IMR-90 (cell line): ENCODE data around the gene LYPD6. TPM values are rescaled to one million over a fixed set of nuclear protein-coding genes. Genes with fewer than 3 reads are reported as not detected.

Experiments used
- ATAC-seq: fragments of 200-7000 bp; cut with Tn5 transposase; 2 replicates; pipeline ENCODE4 v1.9.1; 2020; ENCODE audit warnings: low read depth, mild to moderate bottlenecking, moderate library complexity
- BruUV-seq: library from RNA; stranded (reverse); fragments of 400-500 nt; replicated peaks from 2 replicates; lab custom pipeline; 2021; lab: Mats Ljungman, UMichigan
- CTCF ChIA-PET: fragments of 300-600 bp; formaldehyde crosslinking; extraction: SDS; loops from one replicate; lab custom pipeline; 2021; ENCODE audit warnings: antibody characterized with exemption; lab: Yijun Ruan, JAX
- POLR2A ChIA-PET: fragments of 300-600 bp; sonication (Branson Sonifier 250); formaldehyde crosslinking; loops from one replicate; lab custom pipeline; 2022; ENCODE audit warnings: antibody characterized with exemption; ENCODE audit not compliant: unreplicated experiment; lab: Charles Lee
- DNase-seq: peaks from one replicate; pipeline ENCODE4 v3.0.0; 2013
- H2AFZ ChIP-seq: replicated peaks from 2 replicates; pipeline ENCODE3; 2013; ENCODE audit warnings: low read length, mild to moderate bottlenecking; ENCODE audit not compliant: poor library complexity
- H2AK5ac ChIP-seq: 2 replicates; pipeline ENCODE4 v1.6.1; 2013; ENCODE audit warnings: low read depth, low read length, inconsistent platforms
- H2AK9ac ChIP-seq: replicated peaks from 2 replicates; pipeline ENCODE3; 2013; ENCODE audit warnings: mild to moderate bottlenecking, low read depth, low read length, moderate library complexity; ENCODE audit not compliant: poor library complexity
- H2BK120ac ChIP-seq: 2 replicates; pipeline ENCODE4 v1.6.1; 2013; ENCODE audit warnings: low read depth, low read length, inconsistent platforms
- H2BK15ac ChIP-seq: 3 replicates; pipeline ENCODE4 v1.6.1; 2013; ENCODE audit warnings: low read depth, low read length, inconsistent platforms
- H2BK20ac ChIP-seq: 2 replicates; pipeline ENCODE4 v1.6.1; 2013; ENCODE audit warnings: low read depth, mild to moderate bottlenecking, inconsistent platforms, low read length, moderate library complexity
- H2BK5ac ChIP-seq: 2 replicates; pipeline ENCODE4 v1.6.1; 2013; ENCODE audit warnings: mild to moderate bottlenecking, low read depth, low read length, inconsistent platforms; ENCODE audit not compliant: poor library complexity, severe bottlenecking
- H3K14ac ChIP-seq: replicated peaks from 2 replicates; pipeline ENCODE4 v1.6.1; 2013; ENCODE audit warnings: low read depth, low read length, inconsistent platforms
- H3K18ac ChIP-seq: 2 replicates; pipeline ENCODE4 v1.6.1; 2013; ENCODE audit warnings: low read depth, low read length, control low read depth
- H3K23ac ChIP-seq: 2 replicates; pipeline ENCODE4 v1.6.1; 2013; ENCODE audit warnings: low read depth, low read length, inconsistent platforms
- H3K27ac ChIP-seq: 2 replicates; pipeline ENCODE4 v1.5.1; 2013; ENCODE audit warnings: mild to moderate bottlenecking, control low read depth, low read length; ENCODE audit not compliant: insufficient read depth
- H3K27me3 ChIP-seq: 2 replicates; pipeline ENCODE4 v1.6.1; 2013; ENCODE audit warnings: low read length; ENCODE audit not compliant: control insufficient read depth, insufficient read depth
- H3K36me3 ChIP-seq: 2 replicates; pipeline ENCODE4 v1.6.1; 2013; ENCODE audit warnings: low read length, mixed read lengths; ENCODE audit not compliant: control insufficient read depth, insufficient read depth
- H3K4ac ChIP-seq: 2 replicates; pipeline ENCODE4 v1.6.1; 2013; ENCODE audit warnings: low read depth, low read length, inconsistent platforms
- H3K4me1 ChIP-seq: 2 replicates; pipeline ENCODE4 v1.6.1; 2013; ENCODE audit warnings: low read length, mixed read lengths; ENCODE audit not compliant: control insufficient read depth, insufficient read depth
- H3K4me2 ChIP-seq: 2 replicates; pipeline ENCODE4 v1.6.1; 2013; ENCODE audit warnings: low read depth, mild to moderate bottlenecking, control low read depth, low read length, moderate library complexity
- H3K4me3 ChIP-seq: 2 replicates; pipeline ENCODE4 v1.5.1; 2013; ENCODE audit warnings: low read depth, mild to moderate bottlenecking, control low read depth, low read length, moderate library complexity; ENCODE audit not compliant: insufficient read depth
- H3K56ac ChIP-seq: 2 replicates; pipeline ENCODE4 v1.6.1; 2013; ENCODE audit warnings: low read length, inconsistent platforms; ENCODE audit not compliant: insufficient read depth; ENCODE audit errors: extremely low read depth
- H3K79me1 ChIP-seq, 2 experiments: 2 replicates each; pipeline ENCODE4 v1.6.1; 2013; ENCODE audit warnings: low read length in 2 of 2, inconsistent platforms in 1 of 2, low read depth in 1 of 2
- H3K9ac ChIP-seq: 2 replicates; pipeline ENCODE4 v1.6.1; 2013; ENCODE audit warnings: low read depth, low read length, control low read depth
- H3K9me1 ChIP-seq: 2 replicates; pipeline ENCODE4 v1.6.1; 2013; ENCODE audit warnings: low read length, inconsistent platforms; ENCODE audit not compliant: insufficient read depth
- H3K9me3 ChIP-seq: 2 replicates; pipeline ENCODE4 v1.6.1; 2013; ENCODE audit warnings: low read length; ENCODE audit not compliant: control insufficient read depth, insufficient read depth
- H4K20me1 ChIP-seq: 2 replicates; pipeline ENCODE4 v1.6.1; 2013; ENCODE audit warnings: low read length, inconsistent platforms; ENCODE audit not compliant: insufficient read depth
- H4K5ac ChIP-seq: 2 replicates; pipeline ENCODE4 v1.6.1; 2013; ENCODE audit warnings: mild to moderate bottlenecking, low read depth, low read length, control low read depth
- H4K8ac ChIP-seq, 2 experiments: 2 replicates each; pipeline ENCODE4 v1.6.1; 2013; ENCODE audit warnings: low read depth in 2 of 2, low read length in 2 of 2, control low read depth in 1 of 2, inconsistent platforms in 1 of 2
- H4K91ac ChIP-seq: 2 replicates; pipeline ENCODE4 v1.6.1; 2013; ENCODE audit warnings: low read depth, low read length, inconsistent platforms; ENCODE audit not compliant: insufficient read depth
- CHD1 ChIP-seq: IDR thresholded peaks from 2 replicates; pipeline ENCODE4 v1.6.1; 2012; ENCODE audit warnings: low read depth, low read length, improper control_type of control experiment
- MAZ ChIP-seq: IDR thresholded peaks from 2 replicates; pipeline ENCODE4 v1.6.1; 2012; ENCODE audit warnings: low read depth, mild to moderate bottlenecking, low read length, improper control_type of control experiment, moderate library complexity, borderline replicate concordance
- MXI1 ChIP-seq: IDR thresholded peaks from 2 replicates; pipeline ENCODE4 v1.6.1; 2012; ENCODE audit warnings: low read depth, mild to moderate bottlenecking, low read length, moderate library complexity, borderline replicate concordance
- RFX5 ChIP-seq: IDR thresholded peaks from 2 replicates; pipeline ENCODE4 v1.8.0; 2012; ENCODE audit warnings: low read depth, mild to moderate bottlenecking, low read length, moderate library complexity
- SMC3 ChIP-seq: fragments of 150-350 bp; IDR thresholded peaks from 2 replicates; pipeline ENCODE4 v1.6.1; 2016; ENCODE audit warnings: low read depth, mild to moderate bottlenecking, antibody characterized with exemption, low read length, moderate library complexity
- USF2 ChIP-seq: fragments of 150-350 bp; IDR thresholded peaks from 2 replicates; pipeline ENCODE4 v1.6.1; 2017; ENCODE audit warnings: mild to moderate bottlenecking, antibody characterized with exemption, low read length, low read depth
- WGBS, 2 experiments: methylation state at CpG; one replicate each; pipeline versions ENCODE4 v1.1.5 to v1.1.7; 2013; ENCODE audit warnings: missing lambda C conversion rate in 2 of 2; ENCODE audit not compliant: insufficient read length in 1 of 2; ENCODE audit errors: extremely low coverage in 2 of 2; 5-methylcytosine and 5-hydroxymethylcytosine counted together
- dilution Hi-C: fragments of 300-500 bp; cut with HindIII; formaldehyde crosslinking; loops from one replicate; pipeline ENCODE4 v1.14.3; 2018; ENCODE audit warnings: low sequenced_read_pairs; ENCODE audit not compliant: unreplicated experiment
- in situ Hi-C: fragments of 300-500 bp; cut with MboI; formaldehyde crosslinking; loops from 3 replicates; pipeline ENCODE4 v1.14.3; 2019; ENCODE audit warnings: low sequenced_read_pairs, inconsistent platforms, mixed read lengths
- intact Hi-C: fragments of 100-400 bp; cut with micrococcal nuclease; formaldehyde crosslinking; loops from 2 replicates; pipeline ENCODE4 v1.10.0; 2022
- polyA plus RNA-seq, 3 experiments: library from polyadenylated mRNA; depleted of rRNA; stranded (reverse); fragments of >200 nt; gene quantifications; 2 replicates each; pipeline ENCODE4 v1.2.3, GENCODE V29; 2012; ENCODE audit warnings: low replicate concordance in 1 of 3
- total RNA-seq: library from RNA; depleted of rRNA; stranded (reverse); fragments of >200 nt; gene quantifications from 2 replicates; pipeline ENCODE4 v1.2.3, GENCODE V29; 2012

The LYPD6 gene
- total and polyA plus RNA-seq, 2 of the 4 experiments (the other 2 are of a cell fraction) = 0.87 to 0.90 TPM

- intact Hi-C loops = no loop called here
- H3K4ac ChIP-seq = no peak overlapping the region
- no peaks in the 10 kb centered on the region for H3K4me1 ChIP-seq
- CTCF ChIA-PET = interaction anchor here (1.3 kb wide), 1 partner anchor 13 kb away, joined by 4 read pairs; no protein-coding TSS in a partner anchor
- no CpG with 5 or more reads among the region's 5 CpGs for WGBS, 2 experiments
- POLR2A ChIA-PET = no interaction called here
- no peak overlapping the region for H2AK9ac ChIP-seq
- H2AK5ac ChIP-seq = no peak overlapping the region
- BruUV-seq = no TSS peak
- no peak overlapping the region for H4K5ac ChIP-seq
- no peaks in the 10 kb centered on the region for H3K79me1 ChIP-seq
- no peaks in the 10 kb centered on the region for H3K9me1 ChIP-seq
- H2BK15ac ChIP-seq = no peak overlapping the region
- no peak overlapping the region for H3K4me2 ChIP-seq
- H3K14ac ChIP-seq = no peak overlapping the region
- no peak overlapping the region for H2AFZ ChIP-seq
- no peak overlapping the region for H4K8ac ChIP-seq
- no peaks in the 10 kb centered on the region for H3K36me3 ChIP-seq
- H2BK20ac ChIP-seq = no peak overlapping the region
- no peak overlapping the region for H3K56ac ChIP-seq
- H3K27ac ChIP-seq = no peak overlapping the region
- no peak overlapping the region for H3K4me3 ChIP-seq
- no peak overlapping the region for H3K18ac ChIP-seq
- H3K9ac ChIP-seq = no peak overlapping the region
- TF ChIP-seq RFX5 = no peak
- no peak for TF ChIP-seq CHD1
- TF ChIP-seq MAZ = no peak
- TF ChIP-seq USF2 = no peak
- TF ChIP-seq SMC3 = no peak
- no peak for TF ChIP-seq MXI1
- no peak overlapping the region for H2BK120ac ChIP-seq
- H2BK5ac ChIP-seq = no peak overlapping the region
- in situ Hi-C loops = no loop called here
- no peak overlapping the region for H3K23ac ChIP-seq
- H3K9me3 ChIP-seq = no peaks in the 10 kb centered on the region
- no peaks in the 10 kb centered on the region for H4K20me1 ChIP-seq
- no peak overlapping the region for H4K91ac ChIP-seq
- DNase-seq (peak; percentile 4), ATAC-seq (no peak)
- no peaks in the 10 kb centered on the region for H3K27me3 ChIP-seq
- dilution Hi-C loops = no loop called here
Observed at GRCh38 chr2:149365931-149366583, 35.7 kb downstream of the LYPD6 start.
